ENCODE results near the gene PLCB4. TPM values are rescaled to one million over a fixed set of nuclear protein-coding genes. Genes with fewer than 3 reads are reported as not detected.

PLCB4 gene
- total RNA-seq, 1 experiment from 2014 or later, result 10.1 TPM

DNA sequence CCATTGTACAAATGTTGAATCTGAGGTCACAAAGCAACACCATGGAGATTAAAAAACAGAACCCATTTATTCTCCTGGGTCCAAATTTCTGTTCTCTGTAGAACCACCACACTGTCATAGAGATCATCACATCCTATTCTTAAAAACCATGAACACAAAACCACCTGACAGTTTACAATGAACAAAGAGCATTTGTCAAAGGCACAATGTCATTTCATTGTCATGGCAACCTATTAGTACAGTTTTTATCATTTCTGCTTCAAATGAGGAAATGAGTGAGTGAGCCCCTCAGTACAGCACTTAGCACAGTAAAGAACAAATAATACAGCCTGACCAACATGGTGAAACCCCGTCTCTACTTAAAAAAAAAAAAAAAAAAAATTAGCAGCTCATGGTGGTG, 422.4 kb downstream of the PLCB4 start:
- no peaks in the 10 kb centered on the region; a peak in 1 of 4 replicates for H3K4me1 Mint-ChIP-seq
- H3K4me1 ChIP-seq (ENCODE audit: insufficient read depth, low read length), result no peaks in the 10 kb centered on the region
- no peak overlapping the region for H3K27ac Mint-ChIP-seq
- H3T11ph ChIP-seq (ENCODE audit: low read length), result no peak overlapping the region
- H3K23ac ChIP-seq (ENCODE audit: insufficient read length, low read depth, low read length), result no peak overlapping the region
- no peak overlapping the region for H3K27ac ChIP-seq (ENCODE audit: insufficient read length, low read depth, low read length)
- no peak overlapping the region for H2BK15ac ChIP-seq (ENCODE audit: low read depth, low read length)
- H2BK5ac ChIP-seq (ENCODE audit: insufficient read length, low read length), result no peak overlapping the region
- DNase-seq, result no peak
- no peaks in the 10 kb centered on the region for H3K23me2 ChIP-seq (ENCODE audit: insufficient read length, low read depth, low read length, poor library complexity, severe bottlenecking)
- peaks cover 4% of the 10 kb centered on the region for H3K27me3 Mint-ChIP-seq (ENCODE audit: low read depth)
- H4K91ac ChIP-seq (ENCODE audit: insufficient read length, low read depth, low read length), result no peak overlapping the region
- H3K9ac ChIP-seq (ENCODE audit: extremely low read depth, insufficient read length, low read length), result no peak overlapping the region
- H4K20me1 ChIP-seq (ENCODE audit: control insufficient read depth, insufficient read depth, insufficient read length), result no peaks in the 10 kb centered on the region
- no CpG with 5 or more reads among the region's 1 CpG for WGBS (ENCODE audit: extremely low coverage, insufficient read length, low lambda C conversion rate)
- no peaks in the 10 kb centered on the region for H3K9me3 Mint-ChIP-seq
- no peak for TF ChIP-seq CTCF (conservative IDR thresholded peaks at IDR 0.05)
- no peaks in the 10 kb centered on the region for H3K36me3 Mint-ChIP-seq (ENCODE audit: insufficient read depth in 1 of 3, low read depth in 3 of 3)
- H4K5ac ChIP-seq (ENCODE audit: insufficient read length, low read depth, low read length), result no peak overlapping the region
- H2AFZ ChIP-seq (ENCODE audit: low read length), result no peak overlapping the region
- no peaks in the 10 kb centered on the region for H3K9me3 ChIP-seq (ENCODE audit: control insufficient read depth, low read depth, low read length)
- H3K79me2 ChIP-seq (ENCODE audit: insufficient read depth, low read length), result no peaks in the 10 kb centered on the region
- H2BK20ac ChIP-seq (ENCODE audit: low read depth, low read length, poor library complexity, severe bottlenecking), result no peak overlapping the region
- H2AK5ac ChIP-seq (ENCODE audit: insufficient read length, low read length), result no peak overlapping the region
- H3K79me1 ChIP-seq (ENCODE audit: insufficient read depth, low read depth, low read length, poor library complexity, severe bottlenecking), result no peaks in the 10 kb centered on the region
- H3K4ac ChIP-seq (ENCODE audit: low read depth, low read length), result no peak overlapping the region
- no peak overlapping the region for H2BK12ac ChIP-seq (ENCODE audit: insufficient read length, low read depth, low read length)
- no peak overlapping the region for H3K56ac ChIP-seq (ENCODE audit: insufficient read length, low read depth, low read length)
- no peak overlapping the region for H3K4me2 ChIP-seq (ENCODE audit: insufficient read depth, insufficient read length, low read length)
- no peak overlapping the region for H4K8ac ChIP-seq (replicated peaks; ENCODE audit: insufficient read length, low read depth, low read length)
- H3K18ac ChIP-seq (ENCODE audit: insufficient read length, low read depth, low read length), result no peak overlapping the region
- H3K14ac ChIP-seq (ENCODE audit: insufficient read depth, low read length), result no peak overlapping the region
- no peak overlapping the region for H2BK120ac ChIP-seq (ENCODE audit: low read depth, low read length, poor library complexity, severe bottlenecking)
- no peaks in the 10 kb centered on the region for H3K27me3 ChIP-seq (ENCODE audit: insufficient read depth, low read length)
- no peak overlapping the region for H3K4me3 Mint-ChIP-seq
